ENCODE measurements around the gene CYTH1.

Gene CYTH1

DNA sequence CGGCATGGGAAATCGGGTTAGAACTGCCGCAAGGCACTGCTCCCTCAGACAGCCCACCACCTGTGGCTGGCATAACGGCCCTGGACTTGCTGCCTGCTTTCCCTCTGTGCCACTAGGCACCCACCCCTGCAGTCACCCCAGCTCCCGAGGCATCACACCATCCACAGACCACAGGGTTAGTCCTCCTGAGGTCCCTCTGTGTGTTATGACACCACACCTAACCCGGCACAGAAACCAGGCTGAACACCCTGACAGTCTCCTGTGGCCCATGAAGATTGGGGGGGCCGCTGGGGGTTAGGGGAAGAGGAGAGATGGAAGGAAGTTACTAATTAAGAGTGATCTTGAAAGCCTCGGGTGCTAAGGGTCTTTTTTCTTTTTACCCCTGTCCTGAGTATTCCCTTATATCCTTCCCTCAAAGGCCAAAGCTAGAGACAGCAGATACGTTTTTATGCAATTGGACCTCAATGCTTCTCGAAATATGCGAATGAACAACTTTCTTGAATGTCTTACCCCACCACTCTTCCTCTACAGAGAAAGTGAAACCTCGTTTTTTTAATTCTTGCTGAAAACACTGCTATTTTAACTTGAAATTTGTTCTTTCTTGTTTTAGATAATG, 7.0 kb downstream of the CYTH1 start:
- TF ChIP-seq, protein P1, sequence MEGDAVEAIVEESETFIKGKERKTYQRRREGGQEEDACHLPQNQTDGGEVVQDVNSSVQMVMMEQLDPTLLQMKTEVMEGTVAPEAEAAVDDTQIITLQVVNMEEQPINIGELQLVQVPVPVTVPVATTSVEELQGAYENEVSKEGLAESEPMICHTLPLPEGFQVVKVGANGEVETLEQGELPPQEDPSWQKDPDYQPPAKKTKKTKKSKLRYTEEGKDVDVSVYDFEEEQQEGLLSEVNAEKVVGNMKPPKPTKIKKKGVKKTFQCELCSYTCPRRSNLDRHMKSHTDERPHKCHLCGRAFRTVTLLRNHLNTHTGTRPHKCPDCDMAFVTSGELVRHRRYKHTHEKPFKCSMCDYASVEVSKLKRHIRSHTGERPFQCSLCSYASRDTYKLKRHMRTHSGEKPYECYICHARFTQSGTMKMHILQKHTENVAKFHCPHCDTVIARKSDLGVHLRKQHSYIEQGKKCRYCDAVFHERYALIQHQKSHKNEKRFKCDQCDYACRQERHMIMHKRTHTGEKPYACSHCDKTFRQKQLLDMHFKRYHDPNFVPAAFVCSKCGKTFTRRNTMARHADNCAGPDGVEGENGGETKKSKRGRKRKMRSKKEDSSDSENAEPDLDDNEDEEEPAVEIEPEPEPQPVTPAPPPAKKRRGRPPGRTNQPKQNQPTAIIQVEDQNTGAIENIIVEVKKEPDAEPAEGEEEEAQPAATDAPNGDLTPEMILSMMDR (IDR thresholded peaks at IDR 0.05; ENCODE audit: low read depth, low read length, missing control alignments) = no peak

DNA sequence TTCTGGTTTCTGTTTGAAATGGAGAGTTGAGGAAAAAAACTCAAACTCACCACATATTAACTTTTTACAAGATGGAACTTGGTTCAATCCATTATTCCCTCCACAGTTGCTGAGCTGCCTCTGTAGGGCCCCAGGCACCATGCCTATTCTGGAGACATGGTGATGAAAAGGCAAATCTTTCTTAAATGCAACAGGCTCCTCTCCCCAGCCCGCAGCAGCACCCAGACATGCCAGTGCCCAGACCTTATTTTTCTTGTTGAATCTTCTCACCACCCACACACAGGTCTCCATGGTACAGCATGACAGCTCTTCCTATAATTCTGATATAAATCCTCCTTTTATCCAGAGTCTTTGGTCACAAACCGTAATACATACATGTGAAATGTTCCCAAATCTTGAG, 7.6 kb downstream of the CYTH1 start:
- no peak for DNase-seq (ENCODE audit: extremely low read depth, low read depth)
- TF ChIP-seq, protein P1 (IDR thresholded peaks at IDR 0.05; ENCODE audit: low read depth, low read length, missing control alignments) = no peak
- no peak overlapping the region for H3K4me3 ChIP-seq (replicated peaks; ENCODE audit: low read depth, low read length)

More for the DNA sequence above, 7.0 kb downstream of the CYTH1 start:
- DNase-seq (ENCODE audit: extremely low read depth, low read depth) = no peak
- H3K4me3 ChIP-seq (replicated peaks; ENCODE audit: low read depth, low read length) = no peak overlapping the region

DNA sequence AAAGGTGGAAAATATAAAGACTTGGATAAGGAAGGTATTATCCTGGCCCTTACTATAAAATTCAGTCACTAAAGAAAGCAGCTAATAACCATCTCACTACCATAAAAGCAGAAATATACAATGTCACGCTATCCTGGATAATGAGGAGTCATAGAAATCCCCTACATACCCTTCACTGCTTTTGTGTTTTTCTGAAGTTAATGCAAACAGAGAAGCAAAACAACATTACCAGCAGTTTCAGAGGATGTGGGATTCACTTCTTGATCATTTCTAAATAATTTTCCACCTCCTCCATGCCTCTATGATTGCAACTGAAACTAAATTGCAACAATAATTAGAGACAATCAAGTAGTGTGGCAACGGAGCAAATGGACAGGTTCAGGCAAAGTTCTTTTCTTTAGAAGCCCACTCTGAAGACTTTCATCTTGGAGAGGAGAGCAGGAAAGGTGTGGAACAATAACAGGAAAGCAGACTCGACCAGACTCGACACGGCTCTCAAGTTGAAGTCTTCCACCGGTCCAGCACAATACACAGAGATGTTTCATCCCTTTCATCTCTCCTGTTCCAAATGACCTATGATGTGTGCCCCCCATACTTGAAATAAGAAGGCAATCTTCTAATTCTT, 10.2 kb downstream of the CYTH1 start:
- no peak for DNase-seq (ENCODE audit: extremely low read depth, low read depth)
- TF ChIP-seq, protein P1 (IDR thresholded peaks at IDR 0.05; ENCODE audit: low read depth, low read length, missing control alignments) = no peak
- no peak overlapping the region for H3K4me3 ChIP-seq (replicated peaks; ENCODE audit: low read depth, low read length)

DNA sequence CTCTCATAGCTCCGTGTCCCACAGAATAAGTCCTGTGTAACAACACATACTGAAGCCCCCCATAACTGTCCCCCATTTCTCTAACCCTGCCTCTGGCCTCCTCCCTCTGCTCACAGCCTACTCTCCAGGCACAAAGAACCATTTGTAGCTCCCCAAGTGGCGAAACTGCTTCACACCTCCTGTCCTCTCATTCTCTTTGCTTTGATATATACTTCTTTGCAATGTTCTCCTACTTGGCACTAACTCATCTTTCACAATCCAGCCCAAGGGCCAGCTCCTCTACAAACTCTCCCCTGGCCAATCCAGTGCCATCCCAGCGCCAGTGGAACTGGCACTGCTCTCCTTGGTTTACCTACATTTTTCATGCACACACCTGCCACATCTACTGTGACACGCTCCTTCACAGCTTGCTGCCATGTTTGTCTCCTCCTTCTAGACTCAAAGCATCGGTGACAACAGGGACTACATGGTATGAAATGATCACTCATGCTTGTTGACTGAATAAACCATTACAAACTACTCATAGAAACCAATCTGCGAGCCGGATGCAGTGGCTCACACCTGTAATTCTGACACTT, 12.8 kb downstream of the CYTH1 start:
- DNase-seq (ENCODE audit: extremely low read depth, low read depth) = no peak
- no peak overlapping the region for H3K4me3 ChIP-seq (replicated peaks; ENCODE audit: low read depth, low read length)
- TF ChIP-seq, protein P1 (IDR thresholded peaks at IDR 0.05; ENCODE audit: low read depth, low read length, missing control alignments) = no peak

DNA sequence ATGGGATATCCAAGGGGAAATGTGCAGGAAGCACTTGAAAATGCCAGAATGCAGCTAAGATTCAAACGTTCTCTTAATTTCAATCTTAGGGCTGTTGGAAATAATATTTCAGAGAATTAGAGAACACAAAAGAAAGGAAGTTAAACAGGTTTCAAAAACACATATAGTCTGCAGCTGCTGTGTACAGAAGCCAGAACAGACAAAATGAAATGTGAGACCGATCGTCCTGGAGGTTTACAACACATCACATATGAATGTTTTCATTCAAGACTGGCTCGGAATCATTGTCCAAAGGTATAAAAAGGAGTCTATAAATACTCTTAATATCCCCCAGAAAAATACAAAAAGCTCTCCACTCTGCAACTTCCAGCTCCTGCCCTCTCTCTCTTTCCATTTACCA, 14.3 kb downstream of the CYTH1 start:
- TF ChIP-seq, protein P1 (IDR thresholded peaks at IDR 0.05; ENCODE audit: low read depth, low read length, missing control alignments) = no peak
- H3K4me3 ChIP-seq (replicated peaks; ENCODE audit: low read depth, low read length) = no peak overlapping the region
- DNase-seq (ENCODE audit: extremely low read depth, low read depth) = no peak

DNA sequence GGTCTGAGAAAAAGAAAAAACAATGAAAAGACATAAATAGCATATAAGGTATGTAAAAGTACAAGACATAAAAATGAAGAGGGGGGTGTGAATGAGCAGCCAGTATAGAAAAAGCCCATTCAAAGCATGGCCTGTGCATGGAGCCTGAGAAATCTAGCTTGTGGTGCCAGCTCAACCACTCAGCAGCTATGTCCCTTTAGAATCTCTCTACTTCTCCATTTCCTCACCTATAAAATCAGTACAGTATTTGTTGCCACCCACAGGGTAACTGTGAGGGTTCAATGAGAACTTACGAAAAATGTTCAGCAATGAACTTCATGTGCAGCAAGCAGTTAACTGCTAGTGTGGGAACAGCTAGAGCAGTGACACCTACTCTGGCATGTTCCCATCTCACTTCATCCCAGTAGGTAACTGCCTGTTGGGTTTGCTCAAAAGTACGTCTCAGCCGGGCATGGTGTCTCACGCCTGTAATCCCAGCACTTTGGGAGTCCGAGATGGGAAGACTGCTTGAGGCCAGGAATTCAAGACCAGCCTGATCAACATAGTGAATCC, 15.3 kb downstream of the CYTH1 start:
- TF ChIP-seq, protein P1 (IDR thresholded peaks at IDR 0.05; ENCODE audit: low read depth, low read length, missing control alignments) = no peak
- no peak overlapping the region for H3K4me3 ChIP-seq (replicated peaks; ENCODE audit: low read depth, low read length)
- no peak for DNase-seq (ENCODE audit: extremely low read depth, low read depth)
